ENCODE measurements around the gene MMS22L.

MMS22L gene

DNA sequence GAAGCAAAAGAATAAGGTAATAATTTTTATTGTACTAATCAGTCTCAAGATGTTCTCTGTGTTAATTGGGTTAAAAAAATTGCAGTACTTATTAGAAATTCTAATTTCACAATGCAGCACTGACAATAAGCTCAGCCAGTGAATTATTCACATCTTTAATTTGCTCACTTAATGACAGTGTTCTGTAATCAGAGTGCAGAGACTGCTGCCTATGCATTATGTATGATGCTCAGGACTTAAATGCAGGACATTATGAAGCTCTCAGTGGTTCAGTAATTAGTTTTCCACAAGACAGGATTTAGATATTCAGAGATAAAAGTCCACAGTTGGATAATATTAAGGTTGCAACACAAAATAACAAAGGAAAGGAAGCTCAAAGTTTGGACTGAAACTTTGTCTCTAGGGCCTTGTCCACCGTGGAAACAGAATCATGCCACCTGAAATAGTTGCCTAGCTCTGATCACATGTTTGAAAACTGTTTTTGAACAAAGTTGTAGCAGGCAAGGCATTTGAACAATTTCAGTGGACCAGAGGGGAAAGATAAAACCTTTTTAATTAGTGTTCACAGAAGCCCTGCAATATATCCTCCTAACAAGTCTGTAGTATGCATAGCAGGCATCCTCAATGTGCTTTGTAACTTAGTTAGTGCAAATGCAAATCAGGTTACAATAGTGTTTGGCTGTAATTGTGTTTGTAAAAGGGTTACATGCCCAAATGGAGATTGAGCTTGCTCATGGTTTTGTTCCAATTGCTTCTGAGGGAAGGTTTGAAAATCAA is 23.7 kb upstream of the MMS22L start:
- TF ChIP-seq, protein P1, sequence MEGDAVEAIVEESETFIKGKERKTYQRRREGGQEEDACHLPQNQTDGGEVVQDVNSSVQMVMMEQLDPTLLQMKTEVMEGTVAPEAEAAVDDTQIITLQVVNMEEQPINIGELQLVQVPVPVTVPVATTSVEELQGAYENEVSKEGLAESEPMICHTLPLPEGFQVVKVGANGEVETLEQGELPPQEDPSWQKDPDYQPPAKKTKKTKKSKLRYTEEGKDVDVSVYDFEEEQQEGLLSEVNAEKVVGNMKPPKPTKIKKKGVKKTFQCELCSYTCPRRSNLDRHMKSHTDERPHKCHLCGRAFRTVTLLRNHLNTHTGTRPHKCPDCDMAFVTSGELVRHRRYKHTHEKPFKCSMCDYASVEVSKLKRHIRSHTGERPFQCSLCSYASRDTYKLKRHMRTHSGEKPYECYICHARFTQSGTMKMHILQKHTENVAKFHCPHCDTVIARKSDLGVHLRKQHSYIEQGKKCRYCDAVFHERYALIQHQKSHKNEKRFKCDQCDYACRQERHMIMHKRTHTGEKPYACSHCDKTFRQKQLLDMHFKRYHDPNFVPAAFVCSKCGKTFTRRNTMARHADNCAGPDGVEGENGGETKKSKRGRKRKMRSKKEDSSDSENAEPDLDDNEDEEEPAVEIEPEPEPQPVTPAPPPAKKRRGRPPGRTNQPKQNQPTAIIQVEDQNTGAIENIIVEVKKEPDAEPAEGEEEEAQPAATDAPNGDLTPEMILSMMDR (IDR thresholded peaks at IDR 0.05; ENCODE audit: unreplicated experiment in 3 of 3), result no peak
- no peaks in the 10 kb centered on the region for H3K9me3 Mint-ChIP-seq
- no peaks in the 10 kb centered on the region for H3K4me1 Mint-ChIP-seq
- peaks cover 3% of the 10 kb centered on the region for H3K27me3 Mint-ChIP-seq (ENCODE audit: low read depth)
- H3K27ac Mint-ChIP-seq, result no peak overlapping the region
- no peak overlapping the region for H3K4me3 Mint-ChIP-seq
- H3K36me3 Mint-ChIP-seq (ENCODE audit: low read depth), result no peaks in the 10 kb centered on the region

DNA sequence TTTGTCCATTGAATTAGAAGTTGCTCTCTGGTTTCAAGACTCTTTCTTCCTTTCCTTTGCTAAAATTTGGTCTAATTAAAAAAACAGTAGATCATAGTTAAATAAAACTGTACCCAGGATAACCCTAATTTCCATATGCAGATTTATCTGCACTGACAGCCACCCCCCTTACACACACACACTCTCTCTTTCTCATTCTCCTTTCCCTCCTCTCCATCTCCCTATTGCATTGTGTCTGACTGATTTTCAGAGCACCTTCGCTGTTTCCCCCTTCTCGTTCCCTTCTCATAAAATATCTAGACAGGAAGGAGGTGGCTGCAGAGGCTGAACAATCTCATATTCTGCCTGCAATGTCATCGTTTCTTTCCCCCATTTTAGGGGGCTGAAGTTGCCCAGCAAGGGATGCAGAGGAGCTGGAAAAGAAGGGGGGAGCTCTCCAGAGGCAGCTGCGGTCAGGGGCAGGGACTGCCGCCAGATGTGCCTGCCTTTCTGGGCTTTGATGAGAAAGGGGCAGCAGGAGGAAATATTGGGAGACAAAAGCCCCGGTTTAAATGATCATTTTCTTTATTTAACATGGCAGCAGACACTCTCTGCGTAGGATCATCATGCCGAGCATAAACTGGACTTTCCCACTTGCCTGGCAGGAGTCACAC is 22.5 kb upstream of the MMS22L start:
- TF ChIP-seq, protein P1 (IDR thresholded peaks at IDR 0.05; ENCODE audit: unreplicated experiment in 3 of 3), result no peak
- Mint-ChIP-seq H3K27me3 (ENCODE audit: low read depth) (peaks cover 3% of the 10 kb centered on the region), H3K4me1 (no peaks in the 10 kb centered on the region), H3K27ac (no peak overlapping the region), H3K4me3 (peak overlapping the region; percentile 1 to 58 (median 18)), H3K36me3 (ENCODE audit: low read depth) (no peaks in the 10 kb centered on the region), H3K9me3 (no peaks in the 10 kb centered on the region)

DNA sequence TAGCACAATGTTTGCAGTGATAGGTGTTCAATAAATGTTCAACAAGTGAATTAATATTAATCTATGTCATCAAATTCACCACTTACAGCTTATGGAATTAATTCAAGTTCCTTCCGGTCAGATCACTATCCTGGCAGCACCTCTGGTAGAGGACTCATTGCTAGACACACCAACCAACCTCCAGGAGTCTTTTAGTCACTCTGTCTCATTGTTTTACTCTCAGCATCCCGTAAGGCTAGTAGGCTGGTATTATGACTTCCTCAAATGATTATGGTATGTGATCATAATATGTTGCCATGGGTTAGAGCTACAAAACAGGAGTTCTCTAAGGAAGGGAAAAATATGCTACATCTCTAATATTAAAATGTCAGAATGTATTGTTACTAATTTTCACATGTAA is 21.7 kb upstream of the MMS22L start:
- no peak overlapping the region for H3K4me3 Mint-ChIP-seq
- TF ChIP-seq, protein P1 (IDR thresholded peaks at IDR 0.05; ENCODE audit: unreplicated experiment in 3 of 3), result no peak
- H3K27me3 Mint-ChIP-seq (ENCODE audit: low read depth), result peaks cover 3% of the 10 kb centered on the region
- no peak overlapping the region for H3K27ac Mint-ChIP-seq
- H3K9me3 Mint-ChIP-seq, result no peaks in the 10 kb centered on the region
- no peaks in the 10 kb centered on the region for H3K4me1 Mint-ChIP-seq
- H3K36me3 Mint-ChIP-seq (ENCODE audit: low read depth), result no peaks in the 10 kb centered on the region

DNA sequence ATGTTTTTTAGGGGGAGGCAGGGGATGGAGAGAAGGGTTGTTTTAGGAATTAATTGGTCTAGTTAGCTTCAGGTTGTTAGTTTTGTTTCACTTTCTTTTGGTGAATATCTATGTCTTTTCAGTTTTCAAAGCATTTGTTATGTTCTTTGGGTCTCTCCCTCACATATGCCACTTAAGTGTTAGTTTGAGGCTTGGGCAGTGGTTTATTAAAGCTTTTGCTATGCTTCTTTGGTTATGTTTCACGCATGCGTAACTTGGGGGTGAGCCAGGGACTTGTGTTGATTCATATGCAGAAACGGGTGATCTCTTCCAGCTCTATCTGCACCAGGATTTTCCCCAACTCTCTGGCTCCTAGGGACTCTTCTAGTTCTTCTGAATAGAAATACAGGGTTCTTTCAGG is 11.4 kb upstream of the MMS22L start:
- no peaks in the 10 kb centered on the region for H3K4me1 Mint-ChIP-seq
- H3K27ac Mint-ChIP-seq, result no peak overlapping the region
- H3K27me3 Mint-ChIP-seq (ENCODE audit: low read depth), result no peaks in the 10 kb centered on the region
- no peak overlapping the region for H3K4me3 Mint-ChIP-seq
- TF ChIP-seq, protein P1 (IDR thresholded peaks at IDR 0.05; ENCODE audit: unreplicated experiment in 3 of 3), result no peak
- H3K9me3 Mint-ChIP-seq, result no peaks in the 10 kb centered on the region
- H3K36me3 Mint-ChIP-seq (ENCODE audit: low read depth), result no peaks in the 10 kb centered on the region

DNA sequence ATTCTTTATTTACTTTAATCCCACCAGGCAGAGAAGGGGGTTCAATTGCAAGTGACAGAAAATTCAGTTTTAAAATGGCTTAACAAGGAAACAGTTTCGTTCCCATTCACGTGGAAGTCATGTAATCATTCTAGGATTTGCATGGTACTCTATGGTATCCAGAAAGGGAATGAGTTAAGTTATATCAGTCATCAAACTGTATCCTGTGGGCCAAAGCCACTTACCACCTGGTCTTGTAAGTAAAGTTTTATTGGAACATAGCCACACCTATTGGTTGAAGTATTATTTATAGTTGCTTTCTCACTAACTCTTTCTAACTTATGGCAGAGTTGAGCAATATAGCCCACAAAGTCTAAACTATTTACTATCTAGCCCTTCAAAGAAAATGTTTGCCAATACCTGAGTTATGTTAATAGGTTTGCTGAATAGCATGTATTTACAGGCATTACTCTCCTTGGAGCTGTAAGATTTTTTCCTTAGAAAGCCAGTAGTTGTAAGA is 10.2 kb upstream of the MMS22L start:
- TF ChIP-seq, protein P1 (IDR thresholded peaks at IDR 0.05; ENCODE audit: unreplicated experiment in 3 of 3), result no peak
- H3K36me3 Mint-ChIP-seq (ENCODE audit: low read depth), result no peaks in the 10 kb centered on the region
- H3K9me3 Mint-ChIP-seq, result no peaks in the 10 kb centered on the region
- H3K27ac Mint-ChIP-seq, result no peak overlapping the region
- H3K27me3 Mint-ChIP-seq (ENCODE audit: low read depth), result no peaks in the 10 kb centered on the region
- no peak overlapping the region for H3K4me3 Mint-ChIP-seq
- H3K4me1 Mint-ChIP-seq, result no peaks in the 10 kb centered on the region

All from nephron (organoid).